DMS114 treated with DMSO at 0.1 percent for 48 hours (cell line): ENCODE results near the gene R3HDM4.
"Not testable (repeated sequence)": the region's sequence is repeated elsewhere in the genome, so short reads cannot be mapped to it uniquely, and the experiment has no call there.

Source experiments
- DNase-seq: peaks from one replicate; lab custom pipeline; 2025; ENCODE audit not compliant: unreplicated experiment; lab: John Stamatoyannopoulos, UW

R3HDM4 gene

DNA sequence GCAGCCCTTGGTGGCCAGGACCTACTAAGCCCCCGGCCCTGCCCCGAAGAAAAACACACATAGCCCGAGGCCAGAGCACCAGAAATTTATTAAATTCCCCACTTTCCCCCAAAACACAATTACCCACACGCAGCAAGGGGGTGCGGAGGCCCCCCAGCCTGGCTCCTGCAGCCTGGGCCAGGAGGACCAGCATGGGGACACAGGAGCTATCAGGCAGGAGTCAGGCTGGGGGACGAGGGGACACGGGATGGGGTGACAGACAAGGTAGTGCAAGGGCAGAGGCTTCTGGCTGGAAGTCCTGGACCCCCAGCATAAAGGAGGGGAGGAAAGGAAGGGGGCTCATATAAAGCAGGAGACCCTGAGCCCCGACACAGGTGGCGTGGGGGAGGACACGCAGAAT lies 16.6 kb downstream of the R3HDM4 start:
- no peak for DNase-seq

DNA sequence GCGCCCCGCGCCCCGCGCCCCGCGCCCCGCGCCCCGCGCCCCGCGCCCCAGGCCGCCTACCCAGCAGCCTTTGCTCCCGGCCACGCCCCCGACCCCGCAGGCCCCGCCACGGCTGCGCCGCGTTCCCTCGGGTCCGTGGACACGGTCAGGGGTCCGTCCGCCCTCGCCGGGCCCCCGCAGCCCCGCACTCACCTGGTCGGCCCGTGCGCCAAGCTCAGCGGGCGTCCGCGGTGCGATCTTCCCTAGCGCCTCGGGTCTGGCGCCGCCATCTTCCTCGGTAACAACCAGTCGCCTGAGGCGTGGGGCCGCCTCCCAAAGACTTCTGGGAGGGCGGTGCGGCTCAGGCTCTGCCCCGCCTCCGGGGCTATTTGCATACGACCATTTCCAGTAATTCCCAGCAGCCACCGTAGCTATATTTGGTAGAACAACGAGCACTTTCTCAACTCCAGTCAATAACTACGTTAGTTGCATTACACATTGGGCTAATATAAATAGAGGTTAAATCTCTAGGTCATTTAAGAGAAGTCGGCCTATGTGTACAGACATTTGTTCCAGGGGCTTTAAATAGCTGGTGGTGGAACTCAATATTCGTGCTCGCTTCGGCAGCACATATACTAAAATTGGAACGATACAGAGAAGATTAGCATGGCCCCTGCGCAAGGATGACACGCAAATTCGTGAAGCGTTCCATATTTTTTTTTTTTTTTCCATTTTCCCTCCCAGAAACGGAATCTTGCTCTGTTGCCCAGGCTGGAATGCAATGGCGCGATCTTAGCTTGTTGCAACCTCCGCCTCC lies 19.9 kb downstream of the R3HDM4 start, which contains the start of the genes MED16 and RNU6-9:
MED16 (minus strand) TSS at position 294 of the 796 bp plus-strand sequence. CDS start 2,056 bp downstream, outside the sequence.
RNU6-9 (plus strand) TSS at position 591 of the 796 bp plus-strand sequence.
- DNase-seq: peak; percentile 72

DNA sequence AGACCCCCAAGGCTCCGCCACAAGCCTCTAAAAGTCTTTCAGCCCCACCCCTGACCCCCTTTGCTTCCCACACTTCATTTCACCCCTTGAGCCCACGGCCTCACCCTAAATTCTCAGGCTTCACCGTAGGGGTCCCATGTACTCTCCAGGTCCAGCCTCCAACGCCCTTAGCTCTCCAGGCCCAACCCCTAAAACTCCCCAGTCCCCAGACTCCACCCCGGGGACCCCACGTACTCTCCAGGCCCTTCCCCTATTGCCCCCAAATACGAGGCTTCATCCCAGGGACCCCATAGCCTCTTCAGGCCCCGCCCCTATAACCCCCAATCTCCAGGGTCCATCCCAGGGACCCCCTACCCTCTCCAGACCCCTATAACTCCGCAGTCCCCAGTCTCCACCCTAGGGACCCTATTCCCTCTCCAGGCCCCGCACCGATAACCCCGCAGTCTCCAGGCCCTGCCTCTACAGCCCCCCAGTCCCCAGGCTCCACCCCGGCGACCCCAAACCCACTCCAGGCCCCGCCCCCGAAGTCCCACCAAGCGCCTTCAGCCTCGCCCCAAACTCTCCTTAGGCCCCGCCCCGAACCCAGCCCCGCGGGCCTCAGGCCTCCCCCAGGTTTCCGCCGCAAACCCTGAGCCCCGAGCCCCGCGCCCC lies 20.7 kb downstream of the R3HDM4 start:
- no peak for DNase-seq

DNA sequence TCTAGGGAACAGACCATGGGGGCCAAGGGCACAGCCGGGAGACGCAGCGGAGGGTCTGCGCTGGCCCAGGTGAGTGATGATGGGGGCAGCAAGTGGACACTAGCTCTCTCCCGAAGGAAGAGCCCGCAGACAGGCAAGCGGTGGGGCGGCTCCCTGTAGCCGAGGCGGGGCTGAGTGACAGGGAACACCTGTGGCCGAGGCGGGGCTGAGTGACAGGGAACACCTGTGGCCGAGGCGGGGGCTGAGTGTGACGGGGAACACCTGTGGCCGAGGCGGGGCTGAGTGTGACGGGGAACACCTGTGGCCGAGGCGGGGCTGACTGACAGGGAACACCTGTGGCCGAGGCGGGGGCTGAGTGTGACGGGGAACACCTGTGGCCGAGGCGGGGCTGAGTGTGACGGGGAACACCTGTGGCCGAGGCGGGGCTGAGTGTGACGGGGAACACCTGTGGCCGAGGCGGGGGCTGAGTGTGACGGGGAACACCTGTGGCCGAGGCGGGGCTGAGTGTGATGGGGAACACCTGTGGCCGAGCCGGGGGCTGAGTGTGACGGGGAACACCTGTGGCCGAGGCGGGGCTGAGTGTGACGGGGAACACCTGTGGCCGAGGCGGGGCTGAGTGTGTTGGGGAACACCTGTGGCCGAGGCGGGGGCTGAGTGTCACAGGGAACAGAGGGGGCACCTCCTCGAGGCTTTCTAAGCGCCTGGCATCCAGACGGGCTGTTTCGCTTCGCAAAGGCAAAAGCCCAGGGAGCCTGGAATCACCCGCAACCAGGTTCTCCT lies 21.4 kb downstream of the R3HDM4 start:
- not testable (repeated sequence) for DNase-seq

DNA sequence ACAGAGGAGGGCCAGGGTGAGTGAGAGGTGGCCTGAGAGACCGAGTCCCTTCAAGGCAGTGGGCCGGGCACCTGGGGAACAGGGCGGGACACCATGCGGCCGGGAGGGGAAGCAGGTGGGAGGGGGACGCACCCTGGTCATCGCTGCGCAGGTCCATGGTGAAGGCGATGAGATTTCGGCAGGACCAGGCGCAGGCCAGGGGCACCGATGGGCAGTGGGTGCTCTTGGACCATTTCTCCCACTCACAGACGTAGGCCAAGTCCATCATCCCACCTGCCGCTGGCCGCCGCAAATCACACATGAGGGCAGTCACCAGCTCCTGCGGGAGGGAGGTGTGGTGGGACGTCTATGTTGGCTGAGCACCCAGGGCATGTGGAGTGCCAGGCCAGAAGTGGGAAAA lies 22.2 kb downstream of the R3HDM4 start:
- no peak for DNase-seq

DNA sequence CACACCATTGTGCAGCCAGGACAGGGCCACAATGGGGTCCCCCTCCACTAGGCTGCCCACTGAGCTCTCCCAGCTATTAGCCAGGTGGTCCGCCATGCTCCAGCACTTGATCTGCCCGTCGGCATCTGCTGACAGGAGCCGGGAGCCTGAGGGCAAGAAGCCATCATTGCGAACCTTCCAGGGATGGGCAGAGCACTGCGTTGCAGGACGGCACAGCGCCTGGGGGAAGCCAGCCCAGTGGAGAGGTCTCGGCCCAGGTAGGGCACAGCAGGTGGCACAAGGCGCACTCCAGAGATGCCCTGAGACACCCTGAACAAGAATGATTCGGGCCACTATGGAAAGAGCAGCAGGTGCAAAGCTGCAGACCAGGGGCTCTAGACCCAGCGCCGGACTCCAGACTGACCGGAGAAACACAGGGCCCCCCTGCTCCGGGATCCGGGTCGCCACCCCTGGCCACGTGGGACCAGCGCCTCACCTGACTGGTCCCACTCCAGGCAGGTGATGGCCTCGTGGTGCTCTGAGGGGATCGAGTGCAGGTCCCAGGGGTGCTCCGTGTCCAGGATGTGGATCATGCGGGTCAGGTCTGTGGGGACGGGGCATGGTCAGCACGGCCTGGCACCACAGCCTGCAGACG lies 23.2 kb downstream of the R3HDM4 start:
- no peak for DNase-seq

DNA sequence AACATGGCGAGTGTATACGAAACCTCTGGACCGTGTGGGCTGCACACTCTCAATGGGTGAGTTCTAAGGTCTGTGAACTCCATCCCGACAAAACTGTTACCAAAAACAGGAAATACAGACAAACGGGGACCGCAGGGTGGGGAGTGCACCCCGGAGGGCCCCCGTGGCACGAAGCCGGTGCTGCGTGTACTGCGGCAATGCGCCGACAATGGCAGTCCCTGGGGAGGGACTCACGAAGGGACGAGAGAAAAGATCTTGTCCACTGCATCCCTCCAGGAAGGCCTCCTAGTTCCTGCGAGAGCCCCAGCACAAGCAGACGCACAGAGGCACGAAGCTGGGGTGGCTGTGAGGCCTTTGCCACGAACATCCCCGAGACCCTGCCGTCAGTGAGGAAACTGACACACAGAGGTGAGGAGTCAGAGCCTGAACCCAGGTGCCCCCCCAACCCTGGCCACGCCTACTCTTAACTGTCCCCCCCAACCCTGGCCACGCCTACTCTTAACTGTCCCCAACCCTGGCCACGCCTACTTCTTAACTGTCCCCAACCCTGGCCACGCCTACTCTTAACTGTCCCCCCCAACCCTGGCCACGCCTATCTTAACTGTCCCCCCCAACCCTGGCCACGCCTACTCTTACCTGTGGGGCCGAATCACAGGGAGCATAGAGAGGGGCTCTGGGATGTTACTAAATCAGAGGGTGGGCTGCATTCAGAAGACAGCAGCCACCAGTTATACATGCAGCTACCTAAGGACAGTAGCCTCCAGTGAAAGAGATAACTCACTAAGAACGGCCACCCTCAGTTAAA lies 24.2 kb downstream of the R3HDM4 start:
- no peak for DNase-seq

DNA sequence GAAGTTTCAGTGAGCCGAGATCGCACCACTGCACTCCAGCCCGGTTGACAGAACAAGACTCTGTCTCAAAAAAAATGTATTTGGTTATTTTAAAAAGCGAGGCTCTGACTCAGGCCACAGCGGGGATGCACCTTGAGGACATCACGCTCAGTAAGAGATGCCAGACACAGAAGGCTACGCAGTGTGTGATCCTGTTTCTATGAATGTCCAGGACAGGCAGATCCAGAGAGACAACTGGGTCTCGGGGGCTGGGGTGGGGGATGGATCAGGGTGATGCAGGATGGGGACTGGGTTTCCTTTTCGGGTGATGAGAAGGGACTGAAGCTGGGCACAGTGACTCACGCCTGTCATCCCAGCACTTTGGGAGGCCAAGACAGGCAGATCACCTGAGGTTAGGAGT lies 25.4 kb downstream of the R3HDM4 start:
- DNase-seq: no peak

DNA sequence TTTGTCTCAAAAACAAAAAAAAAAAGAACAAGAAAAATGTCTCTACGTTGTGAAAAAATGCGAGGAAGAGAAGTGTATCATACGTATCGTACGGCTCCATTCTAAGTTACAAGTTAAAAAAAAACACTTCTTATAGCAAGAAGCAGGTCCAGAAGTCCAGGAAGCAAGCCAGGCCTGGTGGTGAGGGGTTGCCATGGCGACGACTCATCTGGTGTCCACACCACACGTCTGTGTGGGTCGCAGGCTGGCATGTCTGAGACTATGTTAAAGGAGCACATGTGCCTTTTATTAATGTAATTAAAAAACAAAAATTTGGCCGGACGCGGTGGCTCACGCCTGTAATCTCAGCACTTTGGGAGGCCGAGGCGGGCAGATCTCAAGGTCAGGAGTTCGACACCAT lies 25.9 kb downstream of the R3HDM4 start:
- no peak for DNase-seq

DNA sequence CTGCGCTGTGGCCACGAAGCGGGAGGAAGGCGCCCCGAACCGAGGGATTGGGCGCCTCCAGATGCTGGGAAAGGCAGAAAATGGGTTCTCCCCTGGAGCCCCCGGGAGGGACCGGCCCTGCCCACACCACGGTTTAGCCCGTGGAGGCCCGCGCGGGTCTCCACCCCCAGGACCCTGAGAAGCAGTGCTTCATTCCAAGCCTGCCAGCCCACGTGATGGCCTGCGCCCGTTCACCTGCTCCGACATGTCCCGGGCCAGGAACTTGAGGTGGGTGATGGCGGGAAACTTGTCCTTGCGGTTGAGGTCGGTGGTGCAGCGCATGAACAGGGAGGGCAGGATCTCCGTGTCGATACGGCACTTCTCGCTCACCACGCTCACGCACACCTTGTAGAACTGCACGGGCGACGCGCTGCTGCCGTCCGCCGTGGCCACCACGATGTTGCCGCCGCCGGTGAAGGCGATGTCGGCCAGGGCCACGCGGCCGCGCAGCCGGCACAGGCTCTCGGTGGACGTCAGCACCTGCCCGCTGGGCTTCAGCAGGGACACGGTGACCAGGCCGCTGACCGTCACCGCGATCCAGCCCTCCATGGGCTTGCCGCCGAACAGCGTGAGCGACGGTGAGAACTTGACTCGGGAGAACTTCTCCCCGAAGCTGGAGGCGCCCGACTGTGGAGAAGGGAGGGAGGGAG lies 27.3 kb downstream of the R3HDM4 start:
- no peak for DNase-seq

DNA sequence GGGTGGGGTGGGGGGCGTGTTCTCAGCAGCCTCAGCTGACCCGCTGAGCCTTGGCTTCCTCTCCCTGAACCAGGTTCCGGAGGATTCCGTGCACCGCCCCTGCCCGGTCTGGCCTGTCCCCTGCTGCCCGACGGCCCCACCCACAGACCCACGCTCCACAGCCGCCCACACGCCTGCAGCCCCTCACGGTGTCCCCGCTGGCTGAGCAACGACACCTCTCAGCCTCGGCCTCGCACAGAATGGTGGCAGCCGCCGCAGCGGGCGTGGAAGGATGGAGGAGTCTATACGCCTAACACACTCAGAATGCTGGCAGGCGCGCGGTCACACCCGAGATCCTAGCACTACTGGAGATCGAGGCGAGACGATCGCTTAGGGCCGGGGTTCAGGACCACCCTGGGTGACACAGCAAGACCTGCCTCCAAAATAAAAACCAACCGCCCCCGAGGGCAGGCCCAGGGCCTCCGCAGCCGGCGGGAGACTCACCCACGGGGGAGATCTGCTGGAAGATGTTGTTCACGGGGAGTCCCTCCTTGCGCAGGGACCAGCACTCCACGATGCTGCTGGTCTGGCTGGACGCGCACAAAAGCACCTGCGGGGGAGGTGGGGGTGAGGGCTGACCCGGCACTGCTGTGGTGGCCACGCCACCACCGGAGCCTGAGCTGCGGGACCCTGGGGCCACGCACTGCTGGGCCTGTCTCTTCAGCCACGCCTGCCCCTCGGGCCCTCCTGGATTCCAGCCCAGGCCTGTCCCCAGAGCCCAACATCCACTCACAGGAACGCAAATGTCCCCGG lies 28.4 kb downstream of the R3HDM4 start:
- no peak for DNase-seq

DNA sequence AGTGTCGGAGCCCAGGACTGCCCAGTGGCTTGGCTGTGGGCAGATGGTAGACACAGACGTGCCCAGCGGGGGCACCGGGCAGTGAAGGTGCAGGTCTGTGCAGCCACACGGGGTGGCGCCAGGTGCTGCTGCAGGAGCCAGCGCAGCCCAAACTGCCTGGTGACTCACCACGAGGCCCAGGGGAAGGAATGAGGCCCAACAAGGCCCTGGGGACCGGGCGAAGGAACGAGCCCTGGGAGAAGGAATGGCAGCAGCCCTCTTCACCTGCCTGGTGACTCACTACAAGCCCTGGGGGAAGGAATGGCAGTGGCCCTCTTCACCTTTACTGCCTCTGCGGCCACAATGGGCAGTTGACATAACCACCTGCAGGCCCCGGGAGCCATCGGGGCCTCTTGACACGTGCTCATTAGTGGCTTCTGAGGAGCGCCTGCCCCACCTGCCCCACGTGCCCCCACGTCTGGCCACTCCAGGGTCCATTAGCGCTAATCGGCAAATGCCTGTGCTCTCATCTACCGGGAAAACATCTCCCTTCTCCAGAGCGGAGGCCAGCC lies 29.3 kb downstream of the R3HDM4 start:
- DNase-seq: no peak

DNA sequence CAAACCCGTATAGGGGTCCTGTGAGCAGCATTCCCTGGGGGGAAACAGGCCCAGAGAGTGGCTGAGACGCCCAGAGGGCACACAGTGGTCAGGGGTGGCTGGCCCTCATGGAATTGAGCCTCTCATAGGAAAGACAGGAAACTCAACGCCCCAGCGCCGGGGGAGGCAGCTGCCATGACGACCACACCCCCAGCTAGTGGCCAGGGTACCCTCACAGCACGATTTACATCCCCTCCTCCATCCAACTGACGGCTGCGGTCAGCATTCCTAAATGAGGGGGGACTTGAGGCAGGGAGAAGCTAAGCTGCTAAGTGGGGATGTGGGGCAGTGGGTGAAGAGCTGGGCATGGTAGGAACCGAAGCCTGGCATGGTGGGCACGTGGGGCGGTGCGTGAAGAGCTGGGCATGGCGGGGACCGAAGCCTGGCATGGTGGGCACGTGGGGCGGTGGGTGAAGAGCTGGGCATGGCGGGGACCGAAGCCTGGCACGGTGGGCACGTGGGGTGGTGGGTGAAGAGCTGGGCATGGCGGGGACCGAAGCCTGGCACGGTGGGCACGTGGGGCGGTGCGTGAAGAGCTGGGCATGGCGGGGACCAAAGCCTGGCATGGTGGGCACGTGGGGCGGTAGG lies 30.0 kb downstream of the R3HDM4 start:
- no peak for DNase-seq

DNA sequence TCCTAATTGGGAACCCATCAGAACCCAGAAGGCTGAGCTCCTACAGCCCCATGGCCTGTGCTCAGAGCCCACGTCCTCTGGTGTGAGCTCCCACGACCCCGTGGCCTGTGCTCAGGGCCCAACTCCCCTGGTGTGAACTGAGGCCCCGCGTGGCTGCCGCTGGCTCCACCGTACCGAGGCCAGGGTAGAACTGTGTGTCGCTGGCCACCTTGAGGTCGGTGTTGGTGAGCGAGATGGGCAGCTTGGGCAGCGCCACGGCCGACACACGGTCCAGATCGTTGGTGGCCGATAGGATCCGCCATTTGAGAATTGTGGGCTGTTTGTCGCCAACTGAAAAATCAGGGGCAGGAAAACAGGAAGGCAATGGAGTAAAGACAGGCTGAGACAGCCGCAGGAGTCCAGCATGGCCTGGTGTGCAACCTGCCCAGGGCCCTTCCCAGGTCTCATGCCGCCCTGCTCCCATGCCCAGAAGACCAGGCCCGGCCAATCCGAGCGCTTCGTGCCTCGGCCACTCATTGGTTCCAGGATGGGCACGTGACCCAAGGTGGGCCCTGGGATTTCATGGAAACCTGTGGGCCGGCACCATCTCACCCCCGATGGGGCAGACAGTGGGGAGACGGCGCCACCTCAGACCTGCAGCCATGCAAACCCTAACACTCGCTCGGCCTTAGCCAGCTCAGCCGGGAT lies 31.5 kb downstream of the R3HDM4 start:
- no peak for DNase-seq

DNA sequence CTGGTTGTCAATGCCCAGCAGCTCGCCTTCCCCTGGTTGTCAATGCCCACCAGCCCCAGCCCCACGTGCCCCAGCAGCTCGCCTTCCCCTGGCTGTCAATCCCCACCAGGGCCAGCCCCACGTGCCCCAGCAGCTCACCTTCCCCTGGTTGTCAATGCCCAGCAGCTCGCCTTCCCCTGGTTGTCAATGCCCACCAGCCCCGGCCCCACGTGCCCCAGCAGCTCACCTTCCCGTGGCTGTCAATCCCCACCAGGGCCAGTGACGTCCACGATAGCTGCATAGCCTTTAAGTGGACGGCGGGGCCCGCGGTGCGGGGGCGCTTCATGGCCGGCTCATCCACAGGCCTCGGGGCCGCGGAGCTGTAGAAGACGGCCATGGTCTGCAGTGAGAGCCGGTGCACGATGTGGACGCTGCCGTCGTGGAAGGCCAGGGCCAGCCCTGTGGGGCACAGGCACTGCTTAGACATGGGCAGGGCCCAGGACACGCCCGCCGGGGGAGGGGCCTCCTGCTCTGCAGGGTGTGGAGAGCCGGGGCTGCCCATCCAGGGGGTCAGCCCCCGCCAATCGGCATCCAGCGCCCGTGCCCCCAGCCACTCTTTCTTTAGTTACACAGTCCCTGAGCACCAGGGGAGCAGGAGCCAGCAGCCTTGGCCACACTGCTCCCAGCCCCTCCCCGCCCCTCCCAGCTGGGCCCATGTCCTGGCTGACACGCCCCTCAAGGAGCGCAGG lies 33.1 kb downstream of the R3HDM4 start:
- no peak for DNase-seq

DNA sequence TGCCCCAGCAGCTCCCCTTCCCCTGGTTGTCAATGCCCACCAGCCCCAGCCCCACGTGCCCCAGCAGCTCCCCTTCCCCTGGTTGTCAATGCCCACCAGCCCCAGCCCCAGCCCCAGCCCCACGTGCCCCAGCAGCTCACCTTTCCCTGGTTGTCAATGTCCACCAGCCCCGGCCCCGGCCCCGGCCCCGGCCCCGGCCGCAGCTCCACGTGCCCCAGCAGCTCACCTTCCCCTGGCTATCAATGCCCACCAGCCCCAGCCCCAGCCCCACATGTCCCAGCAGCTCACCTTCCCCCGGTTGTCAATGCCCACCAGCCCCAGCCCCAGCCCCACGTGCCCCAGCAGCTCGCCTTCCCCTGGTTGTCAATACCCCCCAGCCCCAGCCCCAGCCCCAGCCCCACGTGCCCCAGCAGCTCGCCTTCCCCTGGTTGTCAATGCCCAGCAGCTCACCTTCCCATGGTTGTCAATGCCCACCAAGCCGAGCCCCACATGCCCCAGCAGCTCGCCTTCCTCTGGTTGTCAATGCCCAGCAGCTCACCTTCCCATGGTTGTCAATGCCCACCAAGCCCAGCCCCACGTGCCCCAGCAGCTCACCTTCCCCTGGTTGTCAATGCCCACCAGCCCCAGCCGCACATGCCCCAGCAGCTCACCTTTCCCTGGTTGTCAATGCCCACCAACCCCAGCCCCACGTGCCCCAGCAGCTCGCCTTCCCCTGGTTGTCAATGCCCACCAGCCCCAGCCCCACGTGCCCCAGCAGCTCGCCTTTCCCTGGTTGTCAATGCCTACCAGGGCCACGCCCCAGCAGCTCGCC lies 34.1 kb downstream of the R3HDM4 start:
- not testable (repeated sequence) for DNase-seq
